Caco-2 (cell line): ENCODE measurements around the gene KRT78. TPM values are rescaled to one million over a fixed set of nuclear protein-coding genes. Genes with fewer than 3 reads are reported as not detected.

Source experiments
- BruUV-seq: library from RNA; stranded (reverse); fragments of 400-500 nt; replicated peaks from 2 replicates; lab custom pipeline; 2021; lab: Mats Ljungman, UMichigan
- CTCF ChIA-PET: fragments of 300-600 bp; sonication (Branson Sonifier 250); formaldehyde crosslinking; loops from one replicate; lab custom pipeline; 2022; ENCODE audit warnings: antibody characterized with exemption; lab: Charles Lee
- POLR2A ChIA-PET: fragments of 300-600 bp; sonication (Branson Sonifier 250); formaldehyde crosslinking; loops from one replicate; lab custom pipeline; 2022; ENCODE audit warnings: antibody characterized with exemption; lab: Charles Lee
- DNase-seq, 2 experiments: peaks; one replicate each; pipeline versions ENCODE4 v3.0.0 to v3.0.0-alpha.2; 2020 to 2022
- H3K27me3 ChIP-seq: replicated peaks from 2 replicates; pipeline ENCODE4 v1.6.0; 2011; ENCODE audit warnings: low read length; ENCODE audit not compliant: control insufficient read depth, insufficient read depth
- H3K36me3 ChIP-seq: 2 replicates; pipeline ENCODE4 v1.5.1; 2011; ENCODE audit warnings: low read length; ENCODE audit not compliant: control insufficient read depth, insufficient read depth
- H3K4me1 ChIP-seq: fragments of 250-450 bp; sonication (Bioruptor Pico); 2 replicates; pipeline ENCODE4 v1.5.1; 2020; ENCODE audit warnings: mild to moderate bottlenecking
- H3K4me3 ChIP-seq: 2 replicates; pipeline ENCODE4 v1.5.1; 2011; ENCODE audit warnings: low read depth, mild to moderate bottlenecking, control low read depth, low read length
- H3K9me3 ChIP-seq: fragments of 250-450 bp; sonication (Bioruptor Pico); 2 replicates; pipeline ENCODE4 v1.5.1; 2020; ENCODE audit warnings: mild to moderate bottlenecking, moderate library complexity
- H3K27ac Mint-ChIP-seq: one replicate; pipeline ENCODE4 v1.8.0; 2022; ENCODE audit warnings: mixed read lengths; ENCODE audit not compliant: unreplicated experiment
- H3K27me3 Mint-ChIP-seq: one replicate; pipeline ENCODE4 v1.8.0; 2022; ENCODE audit warnings: mixed read lengths; ENCODE audit not compliant: insufficient read depth, unreplicated experiment
- H3K36me3 Mint-ChIP-seq: one replicate; pipeline ENCODE4 v1.8.0; 2022; ENCODE audit warnings: mild to moderate bottlenecking, mixed read lengths; ENCODE audit not compliant: insufficient read depth, unreplicated experiment
- H3K4me1 Mint-ChIP-seq: one replicate; pipeline ENCODE4 v1.8.0; 2022; ENCODE audit warnings: low read depth, mixed read lengths; ENCODE audit not compliant: unreplicated experiment
- H3K4me3 Mint-ChIP-seq: one replicate; pipeline ENCODE4 v1.8.0; 2022; ENCODE audit warnings: mild to moderate bottlenecking, moderate library complexity, mixed read lengths; ENCODE audit not compliant: unreplicated experiment
- H3K9me3 Mint-ChIP-seq: one replicate; pipeline ENCODE4 v1.8.0; 2022; ENCODE audit warnings: mixed read lengths; ENCODE audit not compliant: unreplicated experiment
- intact Hi-C: fragments of 100-400 bp; cut with micrococcal nuclease; formaldehyde crosslinking; loops from one replicate; pipeline ENCODE4 v1.10.0; 2022; ENCODE audit not compliant: unreplicated experiment
- total RNA-seq: library from RNA; stranded (reverse); gene quantifications from 2 replicates; pipeline ENCODE4 v1.2.3, GENCODE V29; 2022
- TF ChIP-seq, protein P1 (sequence below), 2 experiments: fragments of 200-600 bp in 1 of 2; IDR thresholded peaks; 1 replicate in 1 of 2; 2 replicates in 1 of 2; pipeline versions ENCODE4 v1.5.1 to v1.8.0; 2011 to 2022; ENCODE audit warnings: antibody characterized with exemption in 1 of 2, control low read depth in 1 of 2, inconsistent platforms in 1 of 2, low read depth in 1 of 2, low read length in 1 of 2, mild to moderate bottlenecking in 1 of 2, moderate library complexity in 1 of 2; ENCODE audit not compliant: insufficient read depth in 1 of 2, severe bottlenecking in 1 of 2, unreplicated experiment in 1 of 2

The KRT78 gene
- total RNA-seq, 1 experiment from 2014 or later: not detected

DNA sequence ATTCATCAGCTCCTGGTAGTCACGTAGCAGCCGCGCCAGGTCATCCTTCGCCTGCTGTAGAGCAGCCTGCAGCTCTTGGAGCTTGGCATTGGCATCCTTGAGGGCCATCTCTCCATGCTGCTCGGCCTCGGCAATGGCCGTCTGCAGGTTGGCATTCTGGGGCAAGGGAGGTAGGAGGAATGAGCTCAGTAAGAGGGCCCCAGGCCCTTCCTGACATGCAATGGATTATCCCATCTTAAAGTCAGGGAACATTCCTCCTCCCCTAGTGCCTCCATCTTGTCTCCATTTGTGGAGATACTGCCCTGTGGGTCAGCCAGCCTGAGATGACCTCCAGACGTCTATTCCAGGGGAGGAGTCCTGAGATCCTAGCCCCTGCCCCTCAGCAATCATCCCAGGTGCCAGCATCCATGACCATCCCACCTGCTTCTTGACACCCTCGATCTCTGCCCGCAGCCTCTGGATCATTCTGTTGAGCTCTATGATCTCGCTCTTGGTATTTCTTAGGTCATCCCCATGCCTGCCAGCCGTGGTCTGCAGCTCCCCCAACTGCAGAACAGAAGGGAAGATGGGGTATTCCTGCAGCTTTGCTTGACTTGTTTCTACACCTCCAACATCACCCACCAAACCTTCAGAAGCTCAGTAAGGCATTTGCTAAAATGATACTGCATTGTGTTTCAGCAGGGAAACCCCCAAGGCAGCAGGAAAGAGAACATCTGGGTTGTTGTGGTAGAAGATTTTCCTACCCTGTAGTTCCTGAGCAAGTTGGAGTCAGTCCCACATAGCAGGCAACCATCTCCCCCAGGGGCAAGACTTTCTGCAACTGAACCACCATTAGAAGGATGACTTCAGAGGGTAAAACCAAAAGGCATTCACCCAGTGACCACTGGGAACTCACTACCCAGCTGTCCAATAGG lies 57.3 kb downstream of the KRT78 start:
- no peaks in the 10 kb centered on the region for H3K9me3 Mint-ChIP-seq
- no peak overlapping the region for H3K4me3 Mint-ChIP-seq
- BruUV-seq: no TSS peak
- no peaks in the 10 kb centered on the region for H3K9me3 ChIP-seq
- H3K27me3 ChIP-seq: no peaks in the 10 kb centered on the region
- ChIA-PET CTCF (no interaction called here), POLR2A (interaction anchor here (0.5 kb wide), 1 partner anchor 211 kb away, joined by 3 read pairs; no protein-coding TSS in a partner anchor)
- H3K4me1 ChIP-seq: no peaks in the 10 kb centered on the region
- TF ChIP-seq, protein P1, sequence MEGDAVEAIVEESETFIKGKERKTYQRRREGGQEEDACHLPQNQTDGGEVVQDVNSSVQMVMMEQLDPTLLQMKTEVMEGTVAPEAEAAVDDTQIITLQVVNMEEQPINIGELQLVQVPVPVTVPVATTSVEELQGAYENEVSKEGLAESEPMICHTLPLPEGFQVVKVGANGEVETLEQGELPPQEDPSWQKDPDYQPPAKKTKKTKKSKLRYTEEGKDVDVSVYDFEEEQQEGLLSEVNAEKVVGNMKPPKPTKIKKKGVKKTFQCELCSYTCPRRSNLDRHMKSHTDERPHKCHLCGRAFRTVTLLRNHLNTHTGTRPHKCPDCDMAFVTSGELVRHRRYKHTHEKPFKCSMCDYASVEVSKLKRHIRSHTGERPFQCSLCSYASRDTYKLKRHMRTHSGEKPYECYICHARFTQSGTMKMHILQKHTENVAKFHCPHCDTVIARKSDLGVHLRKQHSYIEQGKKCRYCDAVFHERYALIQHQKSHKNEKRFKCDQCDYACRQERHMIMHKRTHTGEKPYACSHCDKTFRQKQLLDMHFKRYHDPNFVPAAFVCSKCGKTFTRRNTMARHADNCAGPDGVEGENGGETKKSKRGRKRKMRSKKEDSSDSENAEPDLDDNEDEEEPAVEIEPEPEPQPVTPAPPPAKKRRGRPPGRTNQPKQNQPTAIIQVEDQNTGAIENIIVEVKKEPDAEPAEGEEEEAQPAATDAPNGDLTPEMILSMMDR (IDR thresholded peaks at IDR 0.05; ENCODE audit: insufficient read depth in 1 of 2, low read depth in 1 of 2, low read length in 1 of 2, severe bottlenecking in 1 of 2, unreplicated experiment in 1 of 2): no peak
- DNase-seq: no peak
- H3K4me3 ChIP-seq: no peak overlapping the region
- intact Hi-C loops: no loop called here
- no peaks in the 10 kb centered on the region for H3K4me1 Mint-ChIP-seq
- no peaks in the 10 kb centered on the region for H3K36me3 ChIP-seq
- no peak overlapping the region for H3K27ac Mint-ChIP-seq
- no peaks in the 10 kb centered on the region for H3K27me3 Mint-ChIP-seq
- no peaks in the 10 kb centered on the region for H3K36me3 Mint-ChIP-seq

DNA sequence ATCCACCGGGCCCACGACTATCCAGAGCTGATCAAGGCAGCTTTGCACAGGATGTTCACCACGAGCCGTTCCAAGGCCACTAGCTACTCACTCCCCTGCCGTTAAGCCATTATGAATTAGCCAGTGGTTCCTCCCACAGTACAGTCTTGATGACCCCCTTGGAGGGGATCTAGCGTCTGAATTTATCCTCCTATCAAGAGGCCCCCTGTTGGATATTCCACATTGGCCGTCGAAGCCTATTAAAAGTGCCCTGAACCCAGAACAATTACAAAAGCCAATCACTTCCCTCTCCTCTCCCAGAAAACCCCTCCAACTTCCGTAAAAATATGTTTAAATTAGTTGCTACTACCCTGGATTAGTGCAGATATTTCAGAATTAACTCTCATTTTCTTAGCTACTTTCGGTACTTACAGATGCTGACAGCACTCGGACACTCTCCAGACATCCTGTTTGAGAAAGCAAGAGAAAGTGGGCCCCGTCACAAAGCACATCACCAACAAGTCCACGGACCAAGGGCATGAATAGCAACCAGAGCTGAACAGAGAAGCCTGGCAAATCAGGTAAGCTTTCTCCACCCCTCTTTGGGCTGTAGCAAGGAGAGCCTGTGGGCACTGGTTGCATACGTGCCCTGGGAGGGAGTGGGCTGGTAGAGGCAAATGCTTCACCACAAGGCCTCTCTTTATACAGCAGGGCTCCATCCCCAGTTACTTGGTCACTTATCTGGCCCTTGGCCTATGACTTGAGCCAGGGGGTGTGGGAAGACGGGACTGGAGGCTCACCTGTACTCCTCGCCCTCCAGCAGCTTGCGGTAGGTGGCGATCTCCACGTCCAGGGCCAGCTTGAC lies 58.1 kb downstream of the KRT78 start:
- intact Hi-C loops: no loop called here
- Mint-ChIP-seq H3K4me3 (no peak overlapping the region), H3K4me1 (no peaks in the 10 kb centered on the region), H3K9me3 (peaks cover 5% of the 10 kb centered on the region), H3K27ac (no peak overlapping the region), H3K36me3 (no peaks in the 10 kb centered on the region), H3K27me3 (peaks cover 2% of the 10 kb centered on the region)
- POLR2A ChIA-PET: interaction anchor here (0.5 kb wide), 1 partner anchor 210 kb away, joined by 3 read pairs; no protein-coding TSS in a partner anchor
- DNase-seq: no peak
- no TSS peak for BruUV-seq
- Histone ChIP-seq H3K36me3 (no peaks in the 10 kb centered on the region), H3K4me3 (no peak overlapping the region), H3K9me3 (no peaks in the 10 kb centered on the region), H3K27me3 (no peaks in the 10 kb centered on the region), H3K4me1 (no peaks in the 10 kb centered on the region)
- TF ChIP-seq, protein P1 (IDR thresholded peaks at IDR 0.05; ENCODE audit: insufficient read depth in 1 of 2, low read depth in 1 of 2, low read length in 1 of 2, severe bottlenecking in 1 of 2, unreplicated experiment in 1 of 2): no peak
- CTCF ChIA-PET: no interaction called here
